DLD1 (cell line): Measurements from ENCODE around the gene AKT2.

ENCODE experiments used
- in situ Hi-C: cut with HindIII; loops from 2 replicates; pipeline ENCODE4 v1.10.0; 2017; ENCODE audit warnings: low sequenced_read_pairs

AKT2 gene

DNA sequence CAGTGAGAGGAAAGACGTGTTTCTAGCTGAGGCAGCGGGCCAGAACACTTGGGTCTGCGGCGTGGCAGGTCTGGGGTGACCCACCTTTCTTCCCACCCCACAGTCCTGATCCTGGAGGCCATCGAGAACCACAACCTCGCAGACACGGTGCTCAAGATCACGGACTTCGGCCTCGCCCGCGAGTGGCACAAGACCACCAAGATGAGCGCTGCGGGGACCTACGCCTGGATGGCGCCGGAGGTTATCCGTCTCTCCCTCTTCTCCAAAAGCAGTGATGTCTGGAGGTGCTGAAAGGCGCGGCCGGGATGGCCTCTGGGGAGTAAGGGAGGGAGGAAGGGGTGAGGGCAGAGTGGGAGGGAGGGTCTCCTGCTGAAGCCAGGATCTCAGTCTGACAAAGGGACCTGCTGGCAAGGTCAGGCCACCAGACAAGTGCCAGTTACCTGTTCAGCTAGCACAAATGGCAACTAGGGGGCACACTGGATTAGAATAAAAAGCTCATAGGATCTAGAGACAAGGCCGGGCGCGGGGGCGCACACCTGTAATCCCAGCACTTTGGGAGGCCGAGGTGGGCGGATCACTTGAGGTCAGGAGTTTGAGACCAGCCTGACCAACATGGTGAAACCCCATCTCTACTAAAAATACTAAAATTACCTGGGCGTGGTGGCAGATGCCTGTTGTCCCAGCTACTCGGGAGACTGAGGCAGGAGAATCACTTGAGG is 86.7 kb downstream of the AKT2 start:
- in situ Hi-C loops = no loop called here

DNA sequence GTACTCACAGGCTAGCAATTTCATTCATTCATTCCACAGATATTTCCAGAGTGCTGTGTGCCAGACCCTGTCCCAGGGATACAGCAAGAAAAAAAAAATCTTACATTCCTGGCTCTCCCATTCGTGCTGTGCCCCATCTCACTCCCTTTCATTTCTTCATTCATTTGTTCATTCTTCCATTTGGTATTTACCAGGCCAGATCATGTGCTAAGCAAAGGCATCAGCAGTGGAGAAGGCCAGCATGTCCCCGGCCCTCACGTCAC is 91.6 kb downstream of the AKT2 start:
- in situ Hi-C loops = no loop called here

- in situ Hi-C loops = no loop called here
Measured at GRCh38 chr19:40192758-40193586, 92.2 kb downstream of the AKT2 start.

DNA sequence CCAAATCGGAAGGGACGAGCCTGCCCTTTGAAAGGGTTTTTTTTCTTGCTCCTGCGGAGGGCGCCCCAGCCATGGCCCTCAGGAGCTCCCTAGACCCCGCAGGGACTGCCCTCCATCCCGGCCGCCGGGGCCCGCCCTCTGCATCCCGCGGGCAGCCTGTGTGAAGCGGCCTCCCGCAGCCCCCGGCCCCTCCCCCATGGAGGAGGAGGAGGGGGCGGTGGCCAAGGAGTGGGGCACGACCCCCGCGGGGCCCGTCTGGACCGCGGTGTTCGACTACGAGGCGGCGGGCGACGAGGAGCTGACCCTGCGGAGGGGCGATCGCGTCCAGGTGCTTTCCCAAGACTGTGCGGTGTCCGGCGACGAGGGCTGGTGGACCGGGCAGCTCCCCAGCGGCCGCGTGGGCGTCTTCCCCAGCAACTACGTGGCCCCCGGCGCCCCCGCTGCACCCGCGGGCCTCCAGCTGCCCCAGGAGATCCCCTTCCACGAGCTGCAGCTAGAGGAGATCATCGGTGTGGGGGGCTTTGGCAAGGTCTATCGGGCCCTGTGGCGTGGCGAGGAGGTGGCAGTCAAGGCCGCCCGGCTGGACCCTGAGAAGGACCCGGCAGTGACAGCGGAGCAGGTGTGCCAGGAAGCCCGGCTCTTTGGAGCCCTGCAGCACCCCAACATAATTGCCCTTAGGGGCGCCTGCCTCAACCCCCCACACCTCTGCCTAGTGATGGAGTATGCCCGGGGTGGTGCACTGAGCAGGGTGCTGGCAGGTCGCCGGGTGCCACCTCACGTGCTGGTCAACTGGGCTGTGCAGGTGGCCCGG is 93.1 kb downstream of the AKT2 start:
- in situ Hi-C loops = no loop called here

- in situ Hi-C loops = no loop called here
Measured at GRCh38 chr19:40190891-40191835, 94.0 kb downstream of the AKT2 start, which contains the start of gene MAP3K10. TSS of gene MAP3K10 (plus strand) at chr19:40191426. CDS start at chr19:40192032, 606 bp downstream.

- in situ Hi-C loops = no loop called here
Measured at GRCh38 chr19:40184273-40184672, 100.9 kb downstream of the AKT2 start.
